Measurements from ENCODE around the gene NCBP3.
A peak's percentile ranks its signal among the peaks of the same experiment; 100 is the strongest.
"Not testable (repeated sequence)": the region's sequence is repeated elsewhere in the genome, so short reads cannot be mapped to it uniquely, and the experiment has no call there.

NCBP3 gene

DNA sequence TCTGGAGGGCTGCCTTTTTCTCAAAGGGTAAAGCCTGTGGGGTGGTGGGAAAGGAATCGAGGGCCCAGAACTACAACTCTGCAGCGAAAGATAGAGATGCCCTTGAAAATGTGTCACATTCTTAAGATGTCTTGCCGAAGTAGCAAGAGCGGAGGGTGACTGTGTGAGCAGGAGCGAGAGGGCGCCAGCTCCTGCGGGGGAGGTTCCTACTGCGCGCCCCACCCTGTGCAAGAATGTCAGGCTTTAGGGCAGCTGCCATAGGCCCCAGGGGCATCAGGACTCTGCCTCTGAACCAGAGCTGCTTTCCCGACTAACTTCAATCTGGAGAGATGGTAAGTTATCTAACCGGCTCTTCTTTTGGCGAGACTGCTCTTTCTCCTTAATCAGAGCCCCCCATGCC, 33.3 kb downstream of the NCBP3 start:
- DNase-seq (ENCODE audit: low read depth in 2 of 2): no peak

DNA sequence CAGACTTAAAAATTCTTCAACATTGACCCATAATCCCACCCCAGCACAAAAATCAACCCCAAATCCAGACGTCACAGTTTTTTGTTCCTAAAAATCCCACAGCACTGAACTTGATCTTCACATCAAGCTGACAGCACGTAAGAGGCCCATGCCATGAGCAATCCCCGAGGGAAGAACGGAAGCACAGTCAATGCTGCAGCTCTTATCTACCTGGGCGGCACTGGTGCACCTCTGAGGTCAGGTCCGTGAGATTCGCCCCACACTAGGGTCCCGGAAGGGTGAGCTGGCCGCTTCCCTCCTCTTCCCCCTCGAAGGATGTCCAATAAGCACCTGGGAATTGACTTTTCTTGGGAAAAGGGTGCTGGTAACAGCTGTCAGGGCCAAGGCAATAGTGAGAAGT, 33.8 kb downstream of the NCBP3 start:
- no peak for DNase-seq (ENCODE audit: low read depth in 2 of 2)

- DNase-seq (ENCODE audit: low read depth in 2 of 2): no peak
These were observed 36.0 kb downstream of the NCBP3 start for GRCh38 chr17:3810019-3810418.

DNA sequence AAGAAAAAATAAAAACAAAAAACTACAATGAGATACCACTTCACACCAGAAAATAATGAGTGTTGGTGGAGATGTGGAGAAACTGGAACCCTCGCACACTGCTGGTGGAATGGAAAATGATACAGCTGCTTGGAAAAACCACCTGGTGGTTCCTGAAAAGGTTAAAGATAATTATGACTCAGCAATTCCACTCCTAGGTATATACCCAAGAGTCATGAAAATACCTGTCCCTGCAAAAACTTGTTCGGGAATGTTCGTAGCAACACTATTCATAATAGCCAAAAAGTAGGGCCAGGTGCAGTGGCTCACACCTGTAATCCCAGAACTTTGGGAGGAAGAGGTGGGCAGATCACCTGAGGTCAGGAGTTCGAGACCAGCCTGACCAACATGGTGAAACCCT, 36.9 kb downstream of the NCBP3 start:
- no peak for DNase-seq (ENCODE audit: low read depth in 2 of 2)

GRCh38 chr17:3808701-3809100, 37.3 kb downstream of the NCBP3 start:
- DNase-seq (ENCODE audit: low read depth in 2 of 2): no peak

GRCh38 chr17:3805581-3805980, 40.5 kb downstream of the NCBP3 start:
- no peak for DNase-seq (ENCODE audit: low read depth in 2 of 2)

DNA sequence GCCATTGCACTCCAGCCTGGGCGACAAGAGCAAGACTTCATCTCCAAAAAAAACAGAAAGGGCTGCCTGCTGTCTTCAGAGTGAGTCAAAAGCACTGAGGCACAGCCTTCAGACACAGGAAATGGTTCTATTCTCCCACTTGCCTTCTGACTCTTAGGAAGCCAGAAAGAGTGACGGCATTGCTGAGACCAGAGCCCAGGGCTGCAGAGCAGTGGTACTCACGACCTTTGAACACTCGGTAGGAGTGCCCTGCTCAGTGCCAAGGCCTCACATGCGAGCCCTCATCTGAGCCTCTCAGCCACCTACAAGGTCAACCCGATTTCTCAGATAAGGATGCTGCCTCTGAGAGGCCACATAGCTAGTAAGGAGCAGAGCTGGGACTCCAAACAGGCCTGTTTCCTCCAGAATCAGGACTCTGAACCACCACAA, 41.5 kb downstream of the NCBP3 start:
- DNase-seq (ENCODE audit: low read depth in 2 of 2): no peak

DNA sequence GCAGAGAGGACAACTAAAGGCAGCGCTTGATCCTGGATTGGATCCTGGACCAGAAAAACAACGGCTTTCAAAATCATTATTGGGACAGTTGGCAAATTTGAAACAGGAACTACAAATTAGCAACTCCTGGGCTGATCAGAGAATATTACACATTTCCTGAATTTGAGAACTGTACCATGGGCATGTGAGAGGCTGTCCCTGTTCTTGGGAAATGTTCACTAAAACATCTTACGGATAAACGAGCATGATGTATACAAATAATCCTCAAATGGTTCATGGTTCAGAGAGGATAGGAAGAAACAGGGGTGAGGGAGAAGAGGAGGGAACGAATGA, 42.8 kb downstream of the NCBP3 start:
- DNase-seq (ENCODE audit: low read depth in 2 of 2): no peak

DNA sequence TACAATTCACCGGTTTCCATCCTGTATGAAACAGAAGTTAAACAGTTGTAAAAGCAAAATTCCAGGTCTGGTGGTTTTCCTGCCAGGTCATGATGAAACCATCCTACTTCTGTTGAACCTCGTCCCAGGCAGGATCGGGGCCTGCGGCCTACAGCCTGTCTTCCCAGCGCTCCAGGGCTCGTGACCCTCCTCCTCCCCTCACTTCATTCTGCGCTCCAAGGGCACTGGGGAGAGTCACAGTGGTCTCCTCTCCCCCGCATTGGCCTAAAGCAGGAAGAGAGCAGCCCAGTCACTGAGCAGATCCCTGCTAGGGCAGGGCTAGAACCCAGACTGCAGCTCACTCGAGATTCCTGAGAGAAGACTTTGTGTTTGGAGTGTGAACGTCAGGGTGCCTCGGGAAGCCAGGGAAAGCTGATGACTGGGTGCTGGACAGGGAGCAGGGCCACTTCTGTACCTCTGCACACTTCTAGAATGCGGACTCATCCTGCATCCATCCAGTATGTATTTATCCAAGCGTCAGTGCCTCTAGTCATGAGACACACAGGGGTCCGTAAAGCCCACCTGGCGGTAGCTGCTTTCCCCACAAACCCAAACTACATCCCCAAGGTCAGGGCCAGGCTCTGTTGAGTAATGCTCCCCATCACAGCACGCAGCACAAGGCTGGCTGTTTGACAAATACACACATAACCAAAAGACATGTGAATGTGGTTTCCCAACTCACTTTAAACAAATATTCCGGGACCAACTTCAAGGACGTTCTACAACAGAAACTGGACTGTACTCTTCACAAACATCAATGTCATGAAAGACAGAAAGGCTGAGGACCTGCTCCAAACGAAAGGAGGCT, 43.4 kb downstream of the NCBP3 start:
- no peak for DNase-seq (ENCODE audit: low read depth in 2 of 2)

DNA sequence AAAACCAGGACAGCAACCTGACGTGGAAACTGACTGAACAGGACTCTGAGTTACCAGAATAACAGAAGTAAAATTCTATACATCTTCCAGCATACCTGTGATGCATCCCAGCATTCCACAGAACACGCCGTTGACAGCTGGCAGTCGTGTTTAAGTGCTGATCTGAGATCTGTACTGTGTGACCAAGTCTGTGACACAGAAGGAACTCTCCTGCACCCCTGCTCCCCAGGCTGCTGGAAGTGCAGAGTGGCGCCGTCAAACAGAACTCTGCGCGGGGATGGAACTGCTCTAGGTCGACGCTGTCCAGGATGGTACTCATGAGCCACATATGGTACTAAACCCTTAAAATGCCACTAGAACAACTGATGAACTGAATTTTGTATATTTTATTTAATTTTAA, 44.3 kb downstream of the NCBP3 start:
- DNase-seq (ENCODE audit: low read depth in 2 of 2): no peak

GRCh38 chr17:3801347-3801746, 44.7 kb downstream of the NCBP3 start:
- DNase-seq (ENCODE audit: low read depth in 2 of 2): no peak

DNA sequence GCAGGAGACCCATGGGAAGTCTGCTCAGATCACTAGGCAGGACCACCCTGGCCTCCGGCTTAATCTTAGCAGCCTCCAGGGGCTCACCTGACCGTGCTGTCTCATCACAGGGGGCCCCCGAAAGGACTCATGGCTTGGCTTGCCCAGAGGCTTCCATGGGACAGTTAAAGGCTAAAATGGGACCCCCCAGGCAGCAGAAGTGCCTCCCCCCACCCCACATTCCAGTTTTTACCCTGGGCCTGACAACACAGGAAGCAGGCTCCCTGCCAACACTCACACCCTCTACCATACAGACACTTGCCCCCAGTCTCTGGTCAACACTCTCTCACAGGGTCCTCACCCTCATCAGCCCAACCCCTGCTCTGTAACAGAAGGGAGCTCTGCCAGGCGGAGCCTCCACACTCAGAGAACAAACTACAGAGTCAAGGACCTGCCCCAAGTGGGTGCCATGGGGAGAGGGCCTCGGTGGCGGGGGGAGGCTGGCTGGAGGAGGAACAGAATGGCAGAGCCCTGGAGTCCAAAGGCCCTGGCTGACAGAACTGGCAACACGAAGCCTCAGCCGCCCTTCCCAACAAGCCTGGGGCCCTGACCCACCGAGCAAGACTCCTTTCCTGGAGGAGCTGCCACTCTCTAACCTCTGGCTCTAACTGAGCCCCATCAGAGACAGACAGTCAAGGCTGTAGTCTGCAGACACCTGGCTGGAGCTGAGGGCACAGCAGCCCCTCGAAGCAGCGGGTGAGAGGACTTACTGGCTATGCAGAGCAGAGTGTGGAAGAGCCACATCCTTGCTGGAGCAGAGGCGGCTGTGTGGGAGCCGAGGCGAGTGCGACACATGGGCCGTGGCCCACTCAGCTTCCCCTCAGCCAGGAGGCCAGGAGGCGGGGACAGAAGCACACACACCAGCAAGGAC, 45.4 kb downstream of the NCBP3 start, which contains the start of gene ITGAE:
Gene ITGAE (minus strand): TSS at position 827 of the 910 bp plus-strand sequence. CDS start 44 bp downstream, at position 783.
- no peak for DNase-seq (ENCODE audit: low read depth in 2 of 2)

GRCh38 chr17:3799181-3799945, 46.7 kb downstream of the NCBP3 start:
- DNase-seq (ENCODE audit: low read depth in 2 of 2): no peak

- no peak for DNase-seq (ENCODE audit: low read depth in 2 of 2)
These were observed 47.5 kb downstream of the NCBP3 start for GRCh38 chr17:3798273-3799180.

- peak in 1 of 2 donors; percentile 42 for DNase-seq (ENCODE audit: low read depth in 2 of 2)
These were observed 49.2 kb downstream of the NCBP3 start for GRCh38 chr17:3796822-3797170.

DNA sequence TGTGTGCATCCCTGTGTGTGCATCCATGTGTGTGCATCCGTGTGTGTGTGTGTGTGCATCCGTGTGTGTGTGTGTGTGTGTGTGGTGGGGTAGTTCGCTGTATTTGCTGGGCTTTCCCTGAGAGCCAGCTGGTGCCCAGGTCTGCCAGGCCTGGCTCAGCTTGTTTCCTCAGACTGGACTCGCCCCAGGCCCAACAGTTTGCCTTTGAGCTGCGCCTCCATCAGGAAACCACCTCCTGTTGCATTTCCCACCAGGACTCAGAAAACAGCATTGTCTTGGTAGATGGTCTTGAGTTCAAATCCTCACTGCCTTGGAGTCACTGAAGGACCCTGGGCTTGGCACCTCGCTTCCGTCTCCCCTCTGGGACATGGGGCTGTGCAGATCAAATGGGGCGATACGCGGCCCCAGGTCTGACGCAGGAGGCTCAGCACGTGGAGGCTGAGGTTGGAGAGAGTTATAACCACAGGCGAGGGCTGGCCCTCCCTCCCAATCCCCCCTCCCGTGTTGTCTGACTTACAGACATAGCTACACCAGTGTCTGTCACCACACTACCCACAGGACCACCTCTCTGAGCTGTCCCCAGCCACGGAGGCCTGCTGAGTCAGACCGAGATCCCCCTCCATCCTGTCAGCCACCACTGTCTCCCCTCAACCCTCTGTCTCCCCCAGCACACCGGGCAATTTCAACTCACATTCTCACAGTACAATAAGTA, 49.8 kb downstream of the NCBP3 start:
- peak; percentile 81 to 84 for DNase-seq (ENCODE audit: low read depth in 2 of 2)

- DNase-seq (ENCODE audit: low read depth in 2 of 2): no peak
These were observed 50.5 kb downstream of the NCBP3 start for GRCh38 chr17:3795390-3796102.

DNA sequence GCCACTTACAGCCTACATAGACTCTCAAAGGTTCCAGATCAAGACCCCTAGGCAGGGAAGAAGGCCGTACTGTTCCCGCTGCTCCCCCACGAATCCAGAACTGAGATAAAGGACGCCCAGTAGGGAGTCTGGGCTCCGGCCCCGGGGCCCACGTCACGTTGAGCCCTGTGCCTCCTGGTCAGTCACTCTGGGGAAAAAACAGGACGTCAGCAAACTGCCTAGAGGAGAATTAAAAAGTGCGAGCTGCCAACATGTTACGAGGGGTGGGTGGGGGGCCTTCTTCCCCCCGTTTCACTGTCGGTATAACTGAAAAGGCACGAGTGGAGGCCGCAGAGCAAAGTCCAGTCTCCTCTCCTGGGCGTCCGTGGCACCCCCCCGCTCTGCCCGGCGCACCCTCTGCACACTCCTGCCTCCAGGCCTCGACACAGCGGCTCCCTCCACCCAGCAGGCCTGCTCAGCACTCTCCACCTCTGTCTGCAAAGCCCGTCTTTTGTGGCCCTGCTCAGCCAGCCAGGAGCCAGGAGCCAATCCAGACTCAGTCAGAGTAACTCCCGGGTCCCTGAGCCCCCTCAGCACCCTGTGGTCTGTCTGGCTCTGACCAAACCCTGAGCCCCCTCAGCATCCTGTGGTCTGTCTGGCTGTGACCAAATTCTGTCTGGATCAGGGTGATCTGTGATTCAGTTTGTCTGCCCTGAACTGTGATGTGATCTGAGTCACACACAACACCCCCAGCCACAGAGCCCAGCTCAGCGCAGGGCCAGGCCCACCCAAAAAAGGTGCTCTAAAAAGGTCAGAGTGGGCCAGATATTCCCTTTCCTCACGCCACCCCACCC, 51.3 kb downstream of the NCBP3 start:
- DNase-seq (ENCODE audit: low read depth in 2 of 2): peak; percentile 43 to 64

GRCh38 chr17:3794152-3794551, 51.9 kb downstream of the NCBP3 start:
- DNase-seq (ENCODE audit: low read depth in 2 of 2): not testable (repeated sequence)

Data from activated CD8-positive, alpha-beta memory T cell treated with anti-CD3 and anti-CD28 coated beads for 4 hours (primary cell).